Muscle of arm (tissue), 12 donors: Measurements from ENCODE around the gene PCSK1. TPM values are rescaled to one million over a fixed set of nuclear protein-coding genes. Genes with fewer than 3 reads are reported as not detected.
"Not testable (repeated sequence)": the region's sequence is repeated elsewhere in the genome, so short reads cannot be mapped to it uniquely, and the experiment has no call there.

ENCODE experiments used
- DNase-seq: peaks from one replicate; pipeline ENCODE4 v3.0.0-alpha.2; 2013
- polyA plus RNA-seq, 12 donors: library from polyadenylated mRNA; unstranded; fragments of 120-200 nt; gene quantifications; one replicate each; pipeline ENCODE4 v1.2.1, GENCODE V29; 2013; ENCODE audit not compliant: insufficient read length in 12 of 12

The PCSK1 gene
- polyA plus RNA-seq, 12 donors = 0.04 to 9.1 (median 0.10) TPM; not detected in 6

DNA sequence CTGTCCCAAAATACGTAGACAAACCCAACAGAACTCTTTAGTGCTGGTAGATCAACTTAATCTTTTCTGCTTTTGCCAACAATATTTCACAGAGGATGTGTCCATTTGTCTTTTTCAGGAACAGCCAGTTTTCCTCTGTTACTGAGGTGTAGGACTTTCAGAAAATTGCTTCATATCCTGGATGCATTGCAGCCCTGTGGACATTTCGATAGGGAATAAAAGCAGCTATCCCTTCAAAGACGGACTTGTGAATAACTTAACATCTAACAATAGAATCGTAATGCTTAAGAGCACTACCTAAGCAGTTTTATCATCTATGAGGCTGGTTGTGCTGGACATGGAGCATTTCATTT, 59.7 kb downstream of the PCSK1 start:
- no peak for DNase-seq

DNA sequence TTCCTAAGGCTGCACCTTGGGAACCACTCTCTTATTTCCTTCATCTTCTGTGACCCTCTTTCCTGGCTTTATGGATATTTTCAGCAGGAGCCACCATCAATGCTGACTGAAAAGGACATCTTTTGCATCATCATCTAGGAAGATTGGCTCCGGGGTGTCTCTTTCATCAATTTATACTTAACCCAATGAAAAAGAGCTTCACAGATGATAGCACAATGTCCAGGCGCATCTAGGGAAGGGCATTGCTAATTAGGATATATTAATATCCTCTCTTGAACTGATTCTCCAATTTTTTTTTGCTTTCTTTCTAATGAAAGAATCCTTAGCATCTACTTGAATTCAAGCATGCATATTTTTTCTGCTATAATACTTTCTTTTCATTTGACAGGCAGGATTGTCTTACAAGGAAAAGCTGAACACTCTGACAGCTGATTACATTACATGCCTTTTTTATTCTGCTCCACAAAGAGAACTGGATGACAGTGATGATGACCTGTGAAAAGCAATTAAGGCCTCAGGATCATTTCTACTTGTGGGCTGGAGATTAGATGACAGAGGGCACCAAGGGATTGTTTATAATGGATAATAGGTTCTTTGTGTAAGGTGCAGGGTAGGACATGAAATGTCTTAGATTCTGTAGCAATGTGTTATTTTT, 60.2 kb downstream of the PCSK1 start:
- no peak for DNase-seq

DNA sequence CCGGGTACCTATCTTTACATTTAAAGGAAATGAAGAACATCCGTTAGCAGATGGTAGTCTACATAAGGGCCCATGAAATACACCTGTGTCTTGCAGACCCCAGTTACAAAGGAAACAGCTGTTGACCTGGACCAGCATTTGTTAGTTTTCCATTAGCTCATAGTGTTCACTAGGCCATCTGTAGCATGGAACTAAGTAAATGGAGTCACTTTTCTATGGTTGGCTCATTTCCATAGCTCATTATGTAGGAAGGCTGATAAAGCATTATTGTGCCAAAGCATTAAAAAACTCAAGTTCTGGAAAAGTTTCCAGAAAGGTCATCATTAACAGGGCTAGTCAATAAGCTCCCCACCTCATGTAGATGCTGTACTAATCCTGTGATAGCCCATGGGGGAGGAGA, 62.1 kb downstream of the PCSK1 start:
- DNase-seq = no peak

DNA sequence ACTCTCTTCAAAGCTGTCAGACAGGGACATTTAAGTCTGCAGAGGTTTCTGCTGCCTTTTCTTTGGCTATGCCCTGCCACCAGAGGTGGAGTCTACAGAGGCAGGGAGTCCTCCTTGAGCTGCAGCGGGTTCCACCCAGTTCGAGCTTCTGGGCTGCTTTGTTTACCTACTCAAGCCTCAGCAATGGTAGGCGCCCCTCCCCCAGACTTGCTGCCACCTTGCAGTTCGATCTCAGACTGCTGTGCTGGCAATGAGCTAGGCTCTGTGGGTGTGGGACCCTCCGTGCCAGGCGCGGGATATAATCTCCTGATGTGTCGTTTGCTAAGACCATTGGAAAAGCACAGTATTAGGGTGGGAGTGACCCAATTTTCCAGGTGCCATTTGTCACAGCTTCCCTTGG, 65.7 kb downstream of the PCSK1 start:
- DNase-seq = not testable (repeated sequence)

DNA sequence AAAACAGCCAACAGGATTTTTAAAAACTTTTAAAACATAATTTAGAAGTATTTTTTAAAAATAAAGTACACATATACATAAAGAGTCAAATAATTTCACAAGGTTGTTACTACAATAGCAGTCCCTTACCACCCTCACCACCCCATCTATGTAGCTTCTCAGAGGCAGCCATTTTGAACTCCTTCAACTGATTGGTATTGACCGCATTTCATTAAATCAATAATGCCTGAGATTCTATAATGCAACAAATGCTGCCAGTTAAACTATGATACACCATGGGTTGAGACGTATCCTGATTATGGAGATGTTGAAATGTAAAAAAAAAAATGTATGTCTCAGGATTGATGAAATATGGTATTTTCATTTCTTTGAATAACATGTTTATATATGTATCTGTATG, 78.8 kb downstream of the PCSK1 start:
- DNase-seq = no peak

DNA sequence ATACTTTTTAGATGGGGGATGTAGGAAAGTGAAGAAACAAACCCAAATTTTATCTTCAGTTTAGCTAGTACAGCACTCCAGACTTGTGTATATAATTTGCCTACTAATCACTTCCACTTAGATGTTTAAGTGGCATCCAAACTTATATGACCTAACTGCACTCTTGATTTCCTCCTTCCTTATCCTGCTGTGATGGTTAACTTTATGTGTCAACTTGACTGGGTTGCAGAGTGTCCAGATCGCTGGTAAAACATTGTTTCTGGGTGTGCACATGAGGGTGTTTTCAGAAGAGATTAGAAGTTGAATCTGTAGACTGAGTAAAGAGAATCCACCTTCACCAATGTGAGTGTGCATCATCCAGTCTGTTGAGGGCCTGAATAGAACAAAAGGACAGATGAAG, 79.8 kb downstream of the PCSK1 start:
- DNase-seq = no peak

DNA sequence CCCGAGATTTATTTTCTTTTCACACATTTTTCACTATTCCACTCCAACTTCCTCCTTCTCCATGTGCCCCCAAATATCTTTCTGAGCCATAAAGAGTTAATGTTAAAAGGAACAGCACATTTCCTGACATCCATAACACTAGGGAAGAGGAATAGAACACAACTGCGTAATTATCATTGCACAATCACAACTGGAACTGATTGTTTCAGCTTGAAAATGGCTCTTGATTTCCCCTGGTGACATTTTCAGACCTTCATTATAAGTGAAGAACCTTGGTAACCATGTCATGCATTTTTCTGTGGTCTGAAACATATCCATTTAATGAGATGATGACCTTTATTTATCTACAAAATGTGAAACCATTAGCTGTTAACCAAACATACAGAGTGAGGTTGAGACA, 82.4 kb downstream of the PCSK1 start:
- DNase-seq = no peak

DNA sequence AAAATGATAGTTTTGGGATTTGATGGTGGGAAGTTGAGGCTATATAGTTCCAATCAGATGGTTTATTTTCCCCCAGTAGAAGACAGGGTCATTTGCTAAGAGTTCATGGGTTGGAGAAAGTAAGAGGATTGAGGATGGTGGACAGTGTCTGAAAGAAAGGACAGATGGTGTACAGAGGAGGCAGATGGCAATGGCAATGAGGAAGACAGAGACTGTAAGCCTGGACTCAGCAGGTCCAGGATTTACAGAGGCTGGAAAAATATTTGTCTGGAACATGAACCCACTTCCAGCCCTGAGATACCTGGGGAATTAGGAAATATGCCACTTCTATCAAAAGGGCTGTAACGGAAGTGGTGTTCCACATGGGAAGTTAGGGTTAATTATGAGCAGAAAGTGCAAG, 84.5 kb downstream of the PCSK1 start:
- no peak for DNase-seq

DNA sequence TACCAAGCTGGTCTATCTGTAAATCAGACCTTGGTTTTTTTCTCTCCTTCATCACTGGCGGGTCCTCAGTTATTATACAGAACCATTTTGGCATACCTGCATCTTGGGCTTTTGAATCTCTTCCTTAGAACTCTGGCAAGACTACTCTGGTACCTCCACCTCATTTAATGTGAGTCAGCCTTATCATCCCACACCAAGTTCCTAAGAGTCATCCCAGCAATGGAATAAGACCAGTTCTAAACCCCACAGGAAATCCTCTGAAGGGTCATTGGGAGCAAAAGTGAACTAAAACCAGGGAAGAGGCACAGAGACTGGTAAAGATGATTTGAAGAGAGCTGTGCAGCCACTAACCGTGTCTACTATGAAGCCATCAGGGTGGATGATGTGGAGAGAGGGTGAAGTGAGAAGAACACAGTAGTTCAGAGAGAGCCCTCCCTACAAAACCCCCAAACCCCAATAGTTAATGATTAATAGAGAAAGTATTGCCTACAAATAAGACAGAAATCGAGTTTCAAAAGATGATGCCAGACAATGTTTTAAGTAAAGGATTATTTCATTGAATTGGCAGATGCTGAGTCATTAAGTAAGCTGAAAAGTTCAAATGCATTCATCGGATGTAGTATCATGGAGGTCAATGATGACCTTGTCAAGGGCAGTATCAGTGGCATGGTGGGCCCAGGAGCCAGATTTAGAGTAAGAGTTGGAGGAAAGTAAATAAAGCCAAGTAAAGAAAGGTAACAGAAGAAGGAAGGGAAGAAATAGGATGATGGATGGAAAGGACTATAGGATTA, 85.4 kb downstream of the PCSK1 start:
- no peak for DNase-seq

DNA sequence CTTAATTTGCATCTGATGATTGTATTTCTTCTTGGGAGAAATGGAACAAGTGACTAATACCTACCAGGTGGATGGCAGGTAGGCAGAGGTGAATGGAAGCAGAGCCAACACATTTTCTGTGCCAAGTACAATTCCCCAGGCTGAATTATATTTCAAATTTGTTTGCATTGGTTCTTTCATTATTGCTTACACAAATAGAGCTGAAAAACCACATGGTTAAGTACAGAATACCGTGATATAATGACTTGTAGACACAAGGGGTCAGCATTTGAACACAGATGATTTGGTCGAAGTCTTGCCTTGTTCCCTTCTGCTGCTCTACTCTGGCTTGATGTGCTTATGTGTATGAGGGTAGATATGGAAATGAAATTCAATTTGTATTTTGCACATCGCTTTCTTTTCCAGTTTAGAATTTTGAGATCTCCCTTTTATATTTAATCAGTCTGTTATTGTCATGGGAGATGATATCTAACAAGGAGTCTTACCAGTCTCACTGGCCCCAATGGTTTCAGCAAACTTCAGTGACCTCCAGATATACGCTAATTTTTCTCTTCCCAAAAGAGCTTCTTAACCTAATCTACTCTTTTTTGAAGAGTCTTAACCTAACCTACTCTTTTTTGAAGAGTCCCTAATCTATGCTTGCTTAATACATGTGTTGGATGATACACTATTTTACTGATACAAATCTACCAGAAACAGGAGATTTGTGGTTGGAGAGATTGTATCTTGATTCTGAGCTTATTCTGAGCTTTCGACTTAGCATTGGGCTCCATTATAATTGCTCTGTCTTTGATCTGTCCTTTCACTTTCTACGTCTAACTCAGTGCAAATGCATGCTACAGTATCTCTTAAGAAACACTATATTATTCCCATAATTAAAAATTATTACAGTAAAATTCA, 88.1 kb downstream of the PCSK1 start:
- peak; percentile 45 for DNase-seq

DNA sequence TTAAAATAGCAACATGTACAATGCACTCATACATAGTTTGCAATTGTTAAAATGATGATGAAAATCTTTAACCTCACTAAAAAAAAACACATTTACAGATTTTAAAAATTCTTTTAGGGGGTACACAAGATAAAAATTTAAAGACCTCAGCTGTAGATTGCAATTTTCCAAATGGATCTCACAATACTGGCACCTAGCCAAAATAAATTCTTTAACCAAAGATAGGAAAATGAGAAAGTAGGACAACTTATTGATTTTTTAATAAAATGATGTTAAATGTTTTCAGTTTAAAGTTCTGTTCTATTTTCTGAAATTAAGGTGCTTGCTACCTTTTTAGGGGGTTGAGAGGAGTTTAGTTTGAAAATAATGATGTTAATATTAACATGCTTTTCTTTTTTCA, 90.0 kb downstream of the PCSK1 start:
- no peak for DNase-seq

DNA sequence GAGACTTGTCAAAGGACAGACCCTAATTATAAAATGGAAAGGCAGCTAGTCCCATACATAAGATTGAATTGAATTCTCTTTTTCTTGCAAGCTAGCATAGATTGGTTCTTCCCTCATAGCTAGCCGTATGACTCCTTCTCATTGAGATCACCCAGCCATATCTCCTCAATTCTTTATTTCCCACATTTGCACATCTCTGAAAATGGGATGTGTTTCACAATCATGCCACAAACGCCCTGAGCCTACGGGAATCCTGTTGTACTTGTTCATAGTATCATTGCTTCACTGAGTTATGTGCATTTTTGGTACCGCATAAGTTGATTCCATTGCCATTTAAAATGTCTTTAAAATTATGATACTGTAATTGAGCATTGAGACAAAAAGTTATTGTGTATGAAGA, 90.5 kb downstream of the PCSK1 start:
- no peak for DNase-seq

Other genes with a start within 250 kb of the PCSK1 start
- 100 to 1,000 TPM in 11 of 12 donors, not detected in 1; 123 to 261 (median 147) TPM for gene CAST, start 229.1 kb upstream of the PCSK1 start, polyA plus RNA-seq